H1 (cell line): Measurements from ENCODE around the gene PAN2. TPM values are rescaled to one million over a fixed set of nuclear protein-coding genes. Genes with fewer than 3 reads are reported as not detected.

ENCODE experiments used
- CTCF ChIA-PET: fragments of 300-600 bp; sonication (Branson Sonifier 250); formaldehyde crosslinking; loops from one replicate; lab custom pipeline; 2021; ENCODE audit not compliant: partially characterized antibody; lab: Charles Lee
- POLR2A ChIA-PET: fragments of 300-600 bp; sonication (Branson Sonifier 250); formaldehyde crosslinking; loops from one replicate; lab custom pipeline; 2021; ENCODE audit warnings: inconsistent platforms; ENCODE audit not compliant: partially characterized antibody; lab: Charles Lee
- DNase-seq, 2 experiments: peaks; one replicate each; pipeline versions ENCODE4 v3.0.0 to v3.0.0-alpha.2; 2010 to 2022; ENCODE audit warnings: low spot score in 2 of 2, low read depth in 1 of 2, mixed read lengths in 1 of 2
- FAIRE-seq: peaks from 2 replicates; lab custom pipeline; 2011; peaks lifted over from hg19 to GRCh38; lab: Jason Lieb, UNC
- H2AFZ ChIP-seq: 2 replicates; pipeline ENCODE4 v1.8.1; 2012; ENCODE audit warnings: low read length, inconsistent platforms
- H2AK5ac ChIP-seq: 2 replicates; pipeline ENCODE4 v1.6.1; 2013; ENCODE audit warnings: low read depth, low read length
- H2BK120ac ChIP-seq: replicated peaks from 2 replicates; pipeline ENCODE3; 2013; ENCODE audit warnings: low read depth, low read length, inconsistent platforms
- H2BK12ac ChIP-seq: 2 replicates; pipeline ENCODE4 v1.6.1; 2013; ENCODE audit warnings: low read depth, low read length
- H2BK15ac ChIP-seq: 2 replicates; pipeline ENCODE4 v1.6.1; 2013; ENCODE audit warnings: low read length
- H2BK20ac ChIP-seq: 2 replicates; pipeline ENCODE4 v1.6.1; 2013; ENCODE audit warnings: low read length
- H2BK5ac ChIP-seq: 2 replicates; pipeline ENCODE4 v1.6.1; 2013; ENCODE audit warnings: low read depth, low read length
- H3K14ac ChIP-seq: 2 replicates; pipeline ENCODE4 v1.6.1; 2013; ENCODE audit warnings: inconsistent platforms; ENCODE audit not compliant: insufficient read length
- H3K18ac ChIP-seq: 2 replicates; pipeline ENCODE4 v1.6.1; 2013; ENCODE audit warnings: low read length; ENCODE audit errors: extremely low read depth
- H3K23ac ChIP-seq: 2 replicates; pipeline ENCODE4 v1.6.1; 2013; ENCODE audit warnings: inconsistent platforms; ENCODE audit not compliant: insufficient read length
- H3K23me2 ChIP-seq: 2 replicates; pipeline ENCODE4 v1.6.1; 2013; ENCODE audit warnings: low read depth, low read length
- H3K27ac ChIP-seq: 2 replicates; pipeline ENCODE4 v1.6.1; 2011; ENCODE audit warnings: low read depth, low read length, inconsistent platforms
- H3K27me3 ChIP-seq, 4 experiments: replicated peaks in 1 of 4; 1 replicate in 1 of 4; 2 replicates in 3 of 4; pipeline versions ENCODE4 v1.6.1 to v1.8.1; 2011 to 2013; ENCODE audit warnings: low read length in 3 of 4, mild to moderate bottlenecking in 3 of 4, inconsistent platforms in 2 of 4, mixed read lengths in 2 of 4, moderate library complexity in 1 of 4; ENCODE audit not compliant: control insufficient read depth in 3 of 4, insufficient read depth in 3 of 4; ENCODE audit errors: extremely low read depth in 1 of 4
- H3K36me3 ChIP-seq, 4 experiments: 2 replicates each; pipeline versions ENCODE4 v1.6.1 to v1.8.1; 2011 to 2013; ENCODE audit warnings: mild to moderate bottlenecking in 4 of 4, low read length in 3 of 4, moderate library complexity in 2 of 4, control low read depth in 1 of 4, inconsistent platforms in 1 of 4; ENCODE audit not compliant: insufficient read depth in 4 of 4, control insufficient read depth in 2 of 4
- H3K4ac ChIP-seq: replicated peaks from 2 replicates; pipeline ENCODE3; 2013; ENCODE audit warnings: low read length, low read depth, mixed read lengths, inconsistent platforms; ENCODE audit not compliant: insufficient read length
- H3K4me1 ChIP-seq, 4 experiments: replicated peaks in 1 of 4; 1 replicate in 1 of 4; 2 replicates in 3 of 4; pipeline versions ENCODE4 v1.6.1 to v1.8.1; 2011 to 2013; ENCODE audit warnings: low read length in 3 of 4, inconsistent platforms in 2 of 4, mixed read lengths in 1 of 4; ENCODE audit not compliant: insufficient read depth in 4 of 4, control insufficient read depth in 3 of 4
- H3K4me2 ChIP-seq, 2 experiments: 2 replicates each; pipeline versions ENCODE4 v1.6.1 to v1.8.1; 2011 to 2013; ENCODE audit warnings: low read depth in 2 of 2, low read length in 2 of 2, control low read depth in 1 of 2, inconsistent platforms in 1 of 2, mild to moderate bottlenecking in 1 of 2; ENCODE audit not compliant: insufficient read depth in 1 of 2
- H3K4me3 ChIP-seq, 4 experiments: fragments of 200-600, 300-600 bp in 1 of 4; sonication (generic), shearing (Covaris generic), sonication (Bioruptor Twin) in 1 of 4; 2 replicates each; pipeline versions ENCODE4 v1.5.1 to v1.8.1; 2011 to 2016; ENCODE audit warnings: low read length in 4 of 4, low read depth in 3 of 4, control low read depth in 2 of 4, inconsistent platforms in 2 of 4, mild to moderate bottlenecking in 2 of 4, mixed read lengths in 1 of 4, moderate library complexity in 1 of 4; ENCODE audit not compliant: insufficient read depth in 2 of 4; ENCODE audit errors: extremely low read depth in 1 of 4
- H3K56ac ChIP-seq: replicated peaks from 2 replicates; pipeline ENCODE3; 2013; ENCODE audit warnings: low read depth, mild to moderate bottlenecking, mixed read lengths, low read length, inconsistent platforms; ENCODE audit not compliant: insufficient read length
- H3K79me1 ChIP-seq: 2 replicates; pipeline ENCODE4 v1.6.1; 2013; ENCODE audit warnings: low read depth, low read length, control low read depth
- H3K79me2 ChIP-seq, 2 experiments: 2 replicates each; pipeline versions ENCODE4 v1.6.1 to v1.8.1; 2012 to 2013; ENCODE audit warnings: low read length in 2 of 2, mild to moderate bottlenecking in 2 of 2, inconsistent platforms in 1 of 2; ENCODE audit not compliant: insufficient read depth in 2 of 2, control insufficient read depth in 1 of 2
- H3K9ac ChIP-seq, 4 experiments: replicated peaks in 1 of 4; 1 replicate in 1 of 4; 2 replicates in 3 of 4; pipeline versions ENCODE4 v1.6.1 to v1.8.1; 2011 to 2013; ENCODE audit warnings: low read depth in 3 of 4, low read length in 3 of 4, control low read depth in 2 of 4, mild to moderate bottlenecking in 2 of 4, moderate library complexity in 2 of 4, inconsistent platforms in 1 of 4; ENCODE audit errors: extremely low read depth in 1 of 4
- H3K9me3 ChIP-seq, 2 experiments: 2 replicates each; pipeline versions ENCODE4 v1.6.1 to v1.8.1; 2012 to 2013; ENCODE audit warnings: mild to moderate bottlenecking in 2 of 2, moderate library complexity in 2 of 2, control low read depth in 1 of 2, inconsistent platforms in 1 of 2, low read depth in 1 of 2, low read length in 1 of 2, mixed read lengths in 1 of 2; ENCODE audit not compliant: insufficient read depth in 2 of 2
- H4K20me1 ChIP-seq, 2 experiments: replicated peaks in 1 of 2; 2 replicates each; pipeline versions ENCODE3 to v1.8.1; 2011 to 2013; ENCODE audit warnings: inconsistent platforms in 2 of 2, low read length in 2 of 2, mild to moderate bottlenecking in 1 of 2; ENCODE audit not compliant: insufficient read depth in 2 of 2, control insufficient read depth in 1 of 2
- H4K5ac ChIP-seq: 2 replicates; pipeline ENCODE4 v1.6.1; 2013; ENCODE audit warnings: low read length, low read depth, mixed read lengths, inconsistent platforms; ENCODE audit not compliant: insufficient read length
- H4K8ac ChIP-seq: 2 replicates; pipeline ENCODE4 v1.8.0; 2013; ENCODE audit warnings: mild to moderate bottlenecking, moderate library complexity, low read length, inconsistent platforms; ENCODE audit not compliant: insufficient read depth; ENCODE audit errors: extremely low read depth
- H4K91ac ChIP-seq: replicated peaks from 2 replicates; pipeline ENCODE3; 2013; ENCODE audit warnings: low read length, mixed read lengths, inconsistent platforms; ENCODE audit not compliant: insufficient read length
- CEBPB ChIP-seq: IDR thresholded peaks from 2 replicates; pipeline ENCODE4 v1.6.1; 2012; ENCODE audit warnings: low read depth, low read length
- CHD2 ChIP-seq: IDR thresholded peaks from 2 replicates; pipeline ENCODE4 v1.6.1; 2012; ENCODE audit warnings: low read length, improper control_type of control experiment
- FOSL1 ChIP-seq: IDR thresholded peaks from 2 replicates; pipeline ENCODE4 v1.6.1; 2011; ENCODE audit warnings: mild to moderate bottlenecking, low read depth, low read length, moderate library complexity; ENCODE audit not compliant: insufficient read depth
- GABPA ChIP-seq: IDR thresholded peaks from 2 replicates; pipeline ENCODE4 v1.6.1; 2011; ENCODE audit warnings: mild to moderate bottlenecking, low read length, moderate library complexity, borderline replicate concordance; ENCODE audit not compliant: insufficient read depth
- NRF1 ChIP-seq: IDR thresholded peaks from 2 replicates; pipeline ENCODE4 v1.6.1; 2011; ENCODE audit warnings: mild to moderate bottlenecking, low read depth, low read length, improper control_type of control experiment
- POLR2AphosphoS5 ChIP-seq: IDR thresholded peaks from 2 replicates; pipeline ENCODE4 v1.6.1; 2011; ENCODE audit warnings: low read depth, low read length
- RBBP5 ChIP-seq: IDR thresholded peaks from 2 replicates; pipeline ENCODE4 v1.7.1; 2012; ENCODE audit warnings: low read depth, mild to moderate bottlenecking, inconsistent platforms, low read length, moderate library complexity, borderline replicate concordance
- RFX5 ChIP-seq: IDR thresholded peaks from 2 replicates; pipeline ENCODE4 v1.6.1; 2011; ENCODE audit warnings: low read depth, low read length, improper control_type of control experiment, borderline replicate concordance
- SIN3A ChIP-seq, 2 experiments: IDR thresholded peaks in 1 of 2; conservative IDR thresholded peaks in 1 of 2; 2 replicates each; pipeline ENCODE4 v1.6.1; 2011 to 2012; ENCODE audit warnings: low read length in 2 of 2, improper control_type of control experiment in 1 of 2, low read depth in 1 of 2, mild to moderate bottlenecking in 1 of 2
- SIRT6 ChIP-seq: IDR thresholded peaks from one replicate; pipeline ENCODE4 v1.7.1; 2012; ENCODE audit warnings: low read length, inconsistent platforms
- SP1 ChIP-seq: IDR thresholded peaks from 2 replicates; pipeline ENCODE4 v1.6.1; 2011; ENCODE audit warnings: low read depth, low read length
- SRF ChIP-seq: IDR thresholded peaks from 2 replicates; pipeline ENCODE4 v1.6.1; 2011; ENCODE audit warnings: mild to moderate bottlenecking, low read depth, low read length, moderate library complexity
- TAF7 ChIP-seq: optimal IDR thresholded peaks from 2 replicates; pipeline ENCODE3; 2011; ENCODE audit warnings: low read depth, mild to moderate bottlenecking, inconsistent platforms, low read length, moderate library complexity, borderline replicate concordance
- whole genome bisulfite sequencing, 2 experiments: shearing (Covaris generic) in 1 of 2; methylation state at CpG; one replicate each; pipeline versions ENCODE4 v1.1.6 to v1.1.7; 2013 to 2015; ENCODE audit warnings: low lambda C conversion rate in 2 of 2, mixed read lengths in 2 of 2, inconsistent platforms in 1 of 2, low coverage in 1 of 2, missing lambda C conversion rate in 1 of 2; ENCODE audit not compliant: insufficient replicate concordance in 2 of 2, insufficient coverage in 1 of 2, insufficient read length in 1 of 2; ENCODE audit errors: extremely low coverage in 1 of 2, missing lambda C conversion rate in 1 of 2; 5-methylcytosine and 5-hydroxymethylcytosine counted together
- polyA plus RNA-seq, 7 experiments: library from polyadenylated mRNA; depleted of rRNA in 3 of 7; stranded (reverse) in 5 of 7; unstranded in 2 of 7; fragments of >200 nt in 5 of 7; fragments of 200-250 nt in 2 of 7; gene quantifications; 1 replicate in 5 of 7; 2 replicates in 1 of 7; 4 replicates in 1 of 7; pipeline versions ENCODE4 v1.2.1 to v1.2.3, GENCODE V29; 2011 to 2013; ENCODE audit warnings: missing spikeins in 2 of 7, mixed read lengths in 2 of 7
- total RNA-seq: library from RNA; stranded (reverse); fragmentation: NEBNext Ultra II Directional; extraction: Animal tissue kit (Norgen Biotek cat#: 25700); gene quantifications from 2 replicates; pipeline ENCODE4 v1.2.1, GENCODE V29; 2021

Gene PAN2
- total and polyA plus RNA-seq, 2 of the 8 experiments (the other 6 are each of a cell fraction or from before 2014, with no cell fraction given): 29.6 to 36.7 TPM

GRCh38 chr12:56358836-56359532 lies 25.2 kb upstream of the PAN2 start:
- Histone ChIP-seq H4K91ac (no peak overlapping the region), H2AK5ac (no peak overlapping the region), H3K9ac (peak overlapping the region; percentile 49 to 66 (median 60); a peak in 3 of 7 replicates), H3K79me2 (peaks cover 0 to 8% of the 10 kb centered on the region in 2 experiments; a peak in 1 of 4 replicates), H2BK15ac (no peak overlapping the region), H2BK120ac (no peak overlapping the region), H3K27me3 (peaks cover 0 to 3% (median 0%) of the 10 kb centered on the region in 4 experiments; a peak in 1 of 7 replicates), H3K18ac (no peak overlapping the region), H3K4me3 (peak overlapping the region; percentile 78 to 88 (median 84)), H3K9me3 (no peaks in the 10 kb centered on the region), H4K8ac (no peak overlapping the region), H4K5ac (no peak overlapping the region), H3K27ac (no peak overlapping the region), H3K36me3 (peaks cover 2 to 27% (median 18%) of the 10 kb centered on the region in 4 experiments; a peak in 6 of 8 replicates), H2BK20ac (no peak overlapping the region), H2AFZ (no peak overlapping the region), H3K23me2 (no peaks in the 10 kb centered on the region), H3K23ac (no peak overlapping the region), H3K14ac (no peak overlapping the region), H3K4me2 (peak overlapping the region; percentile 51 to 66), H3K4me1 (peaks cover 0 to 5% (median 2%) of the 10 kb centered on the region in 4 experiments; a peak in 4 of 7 replicates), H2BK12ac (no peak overlapping the region), H3K79me1 (no peaks in the 10 kb centered on the region), H2BK5ac (no peak overlapping the region), H3K56ac (no peak overlapping the region), H4K20me1 (no peaks in the 10 kb centered on the region), H3K4ac (no peak overlapping the region)
- ChIA-PET CTCF (interaction anchor here (0.6 to 3.4 kb wide), 15 partner anchors 12 to 1728 kb away, joined by 3 to 24 read pairs (median 4); partner anchors contain the start of genes CNPY2, PAN2 and SPRYD4), POLR2A (interaction anchor here (0.7 to 5.1 kb wide), 16 partner anchors 12 to 278 kb away, joined by 3 to 55 read pairs (median 4); partner anchors contain the start of genes CNPY2, COQ10A, IL23A and PAN2)
- WGBS, 2 experiments: 78% methylated on average over 1 of the region's 1 CpG; no CpG with 5 or more reads in 1 of the 2 experiments
- DNase-seq: no peak
- no peak for FAIRE-seq
- TF ChIP-seq SIN3A (conservative IDR thresholded peaks at IDR 0.05 in 1 of 2, IDR thresholded peaks at IDR 0.05 in 1 of 2; ENCODE audit: low read depth in 1 of 2, low read length in 2 of 2): no peak
- no peak for TF ChIP-seq SP1
- no peak for TF ChIP-seq FOSL1
- no peak for TF ChIP-seq RBBP5
- TF ChIP-seq SRF: no peak
- TF ChIP-seq TAF7: no peak
- TF ChIP-seq CHD2: no peak
- no peak for TF ChIP-seq RFX5
- no peak for TF ChIP-seq NRF1
- TF ChIP-seq SIRT6: no peak
- TF ChIP-seq POLR2AphosphoS5: no peak
- no peak for TF ChIP-seq CEBPB
- no peak for TF ChIP-seq GABPA
